Mammary epithelial cell (primary cell): ENCODE data around the gene EGFL6.

Experiments
- CTCF ChIP-seq, 2 donors: IDR thresholded peaks in 1 of 2; conservative IDR thresholded peaks in 1 of 2; 2 replicates each; pipeline ENCODE4 v1.5.1; 2011 to 2012; ENCODE audit warnings: inconsistent platforms in 2 of 2, low read length in 2 of 2, mild to moderate bottlenecking in 2 of 2, control low read depth in 1 of 2, low read depth in 1 of 2; ENCODE audit not compliant: insufficient read depth in 1 of 2; ENCODE audit errors: extremely low read depth in 1 of 2
- EZH2 ChIP-seq: IDR thresholded peaks from 2 replicates; pipeline ENCODE4 v1.6.1; 2012; ENCODE audit warnings: low read length, inconsistent platforms, borderline replicate concordance

- TF ChIP-seq CTCF (conservative IDR thresholded peaks at IDR 0.05 in 1 of 2, IDR thresholded peaks at IDR 0.05 in 1 of 2; ENCODE audit: extremely low read depth in 1 of 2, insufficient read depth in 1 of 2, low read depth in 1 of 2, low read length in 2 of 2) (no peak), EZH2 (no peak)
Measured at GRCh38 chrX:13538414-13538813, 31.0 kb upstream of the EGFL6 start.
